IPS-20b (cell line): ENCODE results near the gene TBCD.
"Not testable (repeated sequence)": the region's sequence is repeated elsewhere in the genome, so short reads cannot be mapped to it uniquely, and the experiment has no call there.

Experiments
- H3K27ac ChIP-seq: one replicate; pipeline ENCODE4 v1.5.1; 2013; ENCODE audit warnings: low read length
- H3K27me3 ChIP-seq: 2 replicates; pipeline ENCODE4 v1.6.1; 2013; ENCODE audit warnings: mild to moderate bottlenecking, low read length, inconsistent platforms; ENCODE audit not compliant: insufficient read depth
- H3K36me3 ChIP-seq: 2 replicates; pipeline ENCODE4 v1.6.1; 2013; ENCODE audit warnings: low read depth, mild to moderate bottlenecking, inconsistent platforms, low read length, moderate library complexity; ENCODE audit not compliant: insufficient read depth
- H3K4me1 ChIP-seq: 2 replicates; pipeline ENCODE4 v1.6.1; 2013; ENCODE audit warnings: mild to moderate bottlenecking, control low read depth, inconsistent platforms, low read length, moderate library complexity; ENCODE audit not compliant: insufficient read depth
- H3K4me3 ChIP-seq: 2 replicates; pipeline ENCODE4 v1.5.1; 2013; ENCODE audit warnings: mild to moderate bottlenecking, low read length, inconsistent platforms
- H3K9ac ChIP-seq: 2 replicates; pipeline ENCODE4 v1.6.1; 2013; ENCODE audit warnings: low read depth, mild to moderate bottlenecking, inconsistent platforms, low read length, moderate library complexity
- H3K9me3 ChIP-seq: 2 replicates; pipeline ENCODE4 v1.6.1; 2013; ENCODE audit warnings: mild to moderate bottlenecking, low read depth, low read length, inconsistent platforms; ENCODE audit not compliant: insufficient read depth

TBCD gene

DNA sequence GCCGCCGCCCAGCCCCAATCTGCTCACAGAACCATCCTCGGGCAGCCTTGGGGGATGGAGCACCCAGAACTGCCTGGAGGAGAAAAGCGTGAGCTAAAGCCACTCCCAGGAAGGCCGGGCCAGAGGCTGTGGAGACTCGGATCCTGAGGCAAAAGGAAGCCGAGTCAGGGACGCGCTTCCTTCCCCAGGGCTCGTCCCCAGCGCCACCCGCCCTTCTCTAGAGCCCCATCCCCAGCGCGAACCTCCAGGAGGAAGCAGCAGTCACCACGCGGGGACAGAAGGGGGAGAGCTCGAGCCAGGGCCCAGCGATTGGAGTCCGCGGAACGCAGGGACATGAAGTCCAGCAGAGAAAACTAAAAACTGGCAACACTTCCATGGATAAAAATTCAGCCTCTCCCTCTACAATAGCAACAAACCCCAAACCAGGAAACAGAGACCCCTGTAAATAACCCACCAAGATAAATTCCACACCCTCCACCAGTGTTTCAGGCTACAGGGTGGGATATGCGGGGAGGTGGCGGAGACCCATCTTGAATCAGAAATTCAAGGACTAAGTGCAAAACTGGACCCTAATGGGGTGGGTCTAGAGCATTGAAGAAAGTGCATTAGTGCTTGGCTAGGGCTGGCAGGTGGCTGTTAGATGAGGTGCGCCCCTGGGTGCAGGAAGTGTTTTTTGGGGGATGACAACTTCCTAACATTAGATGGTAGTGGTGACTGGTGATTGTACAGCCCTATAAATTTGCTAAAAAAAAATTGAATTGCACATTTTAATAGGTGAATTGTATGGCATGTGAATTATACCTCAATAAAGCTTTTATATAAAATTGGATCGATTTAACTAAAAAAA lies 211.5 kb downstream of the TBCD start:
- peak overlapping the region; percentile 41; the same call in 1 of the 2 replicates for H3K9ac ChIP-seq

GRCh38 chr17:82964451-82964850 lies 212.6 kb downstream of the TBCD start:
- not testable (repeated sequence) for H3K36me3 ChIP-seq, H3K27me3 ChIP-seq, H3K9me3 ChIP-seq, H3K27ac ChIP-seq, H3K9ac ChIP-seq, H3K4me3 ChIP-seq, H3K4me1 ChIP-seq

More for the DNA sequence above, 211.5 kb downstream of the TBCD start:
- Histone ChIP-seq H3K27ac (no peak overlapping the region), H3K4me3 (peak overlapping the region; percentile 63), H3K36me3 (no peaks in the 10 kb centered on the region), H3K9me3 (no peaks in the 10 kb centered on the region), H3K27me3 (no peaks in the 10 kb centered on the region), H3K4me1 (no peaks in the 10 kb centered on the region)

DNA sequence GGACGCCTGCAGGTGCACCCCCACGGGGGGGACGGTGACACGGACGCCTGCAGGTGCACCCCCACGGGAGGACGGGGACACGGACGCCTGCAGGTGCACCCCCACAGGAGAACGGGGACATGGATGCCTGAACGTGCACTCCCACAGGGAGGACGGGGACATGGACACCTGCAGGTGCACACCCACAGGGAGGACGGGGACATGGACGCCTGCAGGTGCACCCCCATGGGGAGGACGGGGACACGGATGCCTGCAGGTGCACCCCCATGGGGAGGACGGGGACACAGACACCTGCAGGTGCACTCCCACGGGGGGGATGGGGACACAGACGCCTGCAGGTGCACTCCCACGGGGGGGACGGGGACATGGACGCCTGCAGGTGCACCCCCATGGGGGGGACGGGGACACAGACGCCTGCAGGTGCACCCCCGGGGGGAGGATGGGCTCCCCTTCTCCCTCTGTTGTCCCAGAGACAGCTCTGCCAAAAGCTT lies 213.0 kb downstream of the TBCD start:
- Histone ChIP-seq H3K27ac (no peak overlapping the region), H3K9ac (no peak overlapping the region), H3K36me3 (no peaks in the 10 kb centered on the region), H3K4me1 (no peaks in the 10 kb centered on the region), H3K9me3 (no peaks in the 10 kb centered on the region), H3K4me3 (no peak overlapping the region), H3K27me3 (no peaks in the 10 kb centered on the region)

GRCh38 chr17:82965371-82965770 lies 213.5 kb downstream of the TBCD start:
- H3K4me3 ChIP-seq: no peak overlapping the region
- H3K27me3 ChIP-seq: no peaks in the 10 kb centered on the region
- H3K36me3 ChIP-seq: no peaks in the 10 kb centered on the region
- no peaks in the 10 kb centered on the region for H3K9me3 ChIP-seq
- no peaks in the 10 kb centered on the region for H3K4me1 ChIP-seq
- no peak overlapping the region for H3K27ac ChIP-seq
- H3K9ac ChIP-seq: no peak overlapping the region

- H3K27ac ChIP-seq: no peak overlapping the region
- H3K9me3 ChIP-seq: no peaks in the 10 kb centered on the region
- H3K4me1 ChIP-seq: no peaks in the 10 kb centered on the region
- no peaks in the 10 kb centered on the region for H3K36me3 ChIP-seq
- no peaks in the 10 kb centered on the region for H3K27me3 ChIP-seq
- no peak overlapping the region for H3K4me3 ChIP-seq
- no peak overlapping the region for H3K9ac ChIP-seq
Measured at GRCh38 chr17:82966415-82966814, 214.6 kb downstream of the TBCD start.

DNA sequence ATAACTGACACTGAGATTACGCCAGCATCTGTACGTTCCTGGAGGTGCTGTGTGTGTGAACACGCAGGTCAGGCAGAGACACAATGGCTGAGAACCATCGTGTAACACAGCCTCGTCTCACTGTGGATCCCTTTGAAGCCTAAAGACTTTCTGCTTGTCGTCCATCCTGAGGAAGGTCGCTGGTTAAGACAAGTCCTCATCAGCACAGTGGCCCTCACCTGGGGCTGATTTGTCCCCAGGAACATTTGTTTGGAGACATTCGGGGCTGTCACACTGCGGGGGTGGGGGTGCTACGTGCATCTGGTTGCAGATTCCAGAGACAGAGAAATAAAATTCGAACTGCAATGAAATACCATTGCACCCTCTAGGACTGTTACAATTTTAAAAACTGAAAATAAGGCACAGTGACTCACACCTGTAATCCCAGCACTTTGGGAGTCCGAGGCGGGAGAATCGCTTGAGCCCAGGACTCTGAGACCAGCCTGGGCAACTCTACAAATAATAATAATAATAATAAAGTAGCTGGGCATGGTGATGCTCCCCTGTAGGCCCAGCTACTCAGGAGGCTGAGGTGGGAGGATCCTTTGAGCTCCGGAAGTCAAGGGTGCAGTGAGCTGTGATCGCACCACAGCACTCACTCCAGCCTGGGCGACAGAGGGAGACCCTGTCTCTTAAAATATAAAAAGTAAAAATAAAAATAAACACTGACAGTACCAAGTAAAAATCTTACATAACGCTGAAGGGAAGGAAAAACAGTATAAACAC lies 215.6 kb downstream of the TBCD start:
- no peaks in the 10 kb centered on the region for H3K36me3 ChIP-seq
- no peak overlapping the region for H3K4me3 ChIP-seq
- no peak overlapping the region for H3K27ac ChIP-seq
- H3K9ac ChIP-seq: no peak overlapping the region
- H3K4me1 ChIP-seq: no peaks in the 10 kb centered on the region
- H3K9me3 ChIP-seq: no peaks in the 10 kb centered on the region
- H3K27me3 ChIP-seq: no peaks in the 10 kb centered on the region

GRCh38 chr17:82968033-82968841 lies 216.4 kb downstream of the TBCD start:
- H3K36me3 ChIP-seq, H3K9me3 ChIP-seq, H3K4me1 ChIP-seq, H3K27me3 ChIP-seq, H3K27ac ChIP-seq, H3K9ac ChIP-seq, H3K4me3 ChIP-seq: not testable (repeated sequence)

DNA sequence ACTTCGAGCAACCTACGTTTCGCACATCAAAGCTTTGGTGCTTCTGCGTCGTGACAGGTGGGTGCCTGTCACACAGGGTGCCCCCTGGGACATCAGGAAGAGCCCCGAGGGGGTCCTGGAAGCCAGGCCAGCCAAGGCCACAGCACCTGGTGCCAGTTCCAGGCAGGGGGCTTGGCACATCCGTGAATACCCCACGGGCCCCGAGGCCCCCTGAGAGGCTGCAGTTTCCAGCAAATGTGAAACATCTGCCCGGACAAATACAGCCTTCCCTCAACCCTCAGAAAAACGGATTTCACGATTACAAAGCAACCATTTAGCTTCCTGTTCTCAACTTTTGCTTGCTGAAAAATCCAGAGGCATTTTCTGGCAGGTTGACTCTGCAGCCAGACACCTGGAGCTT lies 218.2 kb downstream of the TBCD start:
- H3K36me3 ChIP-seq: no peaks in the 10 kb centered on the region
- no peak overlapping the region for H3K27ac ChIP-seq
- H3K27me3 ChIP-seq: no peaks in the 10 kb centered on the region
- no peaks in the 10 kb centered on the region for H3K9me3 ChIP-seq
- H3K4me3 ChIP-seq: no peak overlapping the region
- H3K9ac ChIP-seq: no peak overlapping the region
- no peaks in the 10 kb centered on the region for H3K4me1 ChIP-seq

- Histone ChIP-seq H3K36me3 (no peaks in the 10 kb centered on the region), H3K9me3 (no peaks in the 10 kb centered on the region), H3K27me3 (no peaks in the 10 kb centered on the region), H3K4me3 (no peak overlapping the region), H3K4me1 (no peaks in the 10 kb centered on the region), H3K9ac (no peak overlapping the region), H3K27ac (no peak overlapping the region)
Measured at GRCh38 chr17:82970818-82971590, 219.1 kb downstream of the TBCD start.

DNA sequence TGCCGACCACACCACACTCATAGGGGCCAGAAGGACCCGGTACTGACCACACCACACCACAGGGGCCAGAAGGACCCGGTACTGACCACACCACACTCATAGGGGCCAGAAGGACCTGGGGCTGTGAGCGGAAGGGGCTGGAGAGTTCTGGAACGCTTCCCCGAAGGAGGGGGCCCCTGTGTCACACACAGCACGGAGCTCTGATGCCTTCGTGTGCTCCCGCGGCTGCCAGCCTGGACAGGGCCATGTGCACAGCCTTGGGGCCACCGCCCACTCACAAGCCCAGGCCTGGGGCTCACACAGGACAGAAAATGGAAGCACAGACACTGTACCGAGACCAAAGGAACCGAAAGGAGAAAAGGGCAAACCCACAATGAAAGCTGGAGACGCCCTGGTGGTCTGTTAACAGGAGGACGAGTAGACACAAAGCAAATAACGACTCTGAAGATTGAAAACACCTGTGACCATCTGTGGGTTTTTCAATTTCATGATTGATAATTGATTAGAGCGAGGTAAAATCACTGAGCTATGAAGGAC lies 221.0 kb downstream of the TBCD start:
- H3K36me3 ChIP-seq: no peaks in the 10 kb centered on the region
- no peak overlapping the region for H3K27ac ChIP-seq
- H3K9me3 ChIP-seq: no peaks in the 10 kb centered on the region
- H3K4me1 ChIP-seq: no peaks in the 10 kb centered on the region
- no peak overlapping the region for H3K9ac ChIP-seq
- H3K27me3 ChIP-seq: no peaks in the 10 kb centered on the region
- no peak overlapping the region for H3K4me3 ChIP-seq
